ENCODE data around the gene FAM217B. TPM values are rescaled to one million over a fixed set of nuclear protein-coding genes. Genes with fewer than 3 reads are reported as not detected.

FAM217B gene
- total and polyA plus RNA-seq, 4 donors: 0.88 to 5.0 (median 1.7) TPM

GRCh38 chr20:59948828-59949720, 8.9 kb downstream of the FAM217B start:
- H3K36me3 ChIP-seq (ENCODE audit: control insufficient read depth in 4 of 4, insufficient read depth in 3 of 4, low read depth in 1 of 4, low read length in 3 of 4): peaks cover 0 to 6% (median 4%) of the 10 kb centered on the region in 4 donors
- DNase-seq (ENCODE audit: low spot score): no peak
- TF ChIP-seq, protein P1, sequence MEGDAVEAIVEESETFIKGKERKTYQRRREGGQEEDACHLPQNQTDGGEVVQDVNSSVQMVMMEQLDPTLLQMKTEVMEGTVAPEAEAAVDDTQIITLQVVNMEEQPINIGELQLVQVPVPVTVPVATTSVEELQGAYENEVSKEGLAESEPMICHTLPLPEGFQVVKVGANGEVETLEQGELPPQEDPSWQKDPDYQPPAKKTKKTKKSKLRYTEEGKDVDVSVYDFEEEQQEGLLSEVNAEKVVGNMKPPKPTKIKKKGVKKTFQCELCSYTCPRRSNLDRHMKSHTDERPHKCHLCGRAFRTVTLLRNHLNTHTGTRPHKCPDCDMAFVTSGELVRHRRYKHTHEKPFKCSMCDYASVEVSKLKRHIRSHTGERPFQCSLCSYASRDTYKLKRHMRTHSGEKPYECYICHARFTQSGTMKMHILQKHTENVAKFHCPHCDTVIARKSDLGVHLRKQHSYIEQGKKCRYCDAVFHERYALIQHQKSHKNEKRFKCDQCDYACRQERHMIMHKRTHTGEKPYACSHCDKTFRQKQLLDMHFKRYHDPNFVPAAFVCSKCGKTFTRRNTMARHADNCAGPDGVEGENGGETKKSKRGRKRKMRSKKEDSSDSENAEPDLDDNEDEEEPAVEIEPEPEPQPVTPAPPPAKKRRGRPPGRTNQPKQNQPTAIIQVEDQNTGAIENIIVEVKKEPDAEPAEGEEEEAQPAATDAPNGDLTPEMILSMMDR (IDR thresholded peaks at IDR 0.05; ENCODE audit: low read depth, low read length, missing input control): peak; percentile 67
- no peak for TF ChIP-seq SP1 (IDR thresholded peaks at IDR 0.05)
- TF ChIP-seq RAD21 (IDR thresholded peaks at IDR 0.05): peak; percentile 82 to 85
- H3K27me3 ChIP-seq (ENCODE audit: control insufficient read depth in 4 of 4, insufficient read depth in 4 of 4, low read length in 3 of 4): no peaks in the 10 kb centered on the region
- no peak overlapping the region for H3K9ac ChIP-seq (ENCODE audit: low read depth in 1 of 2, low read length in 2 of 2)
- H3K9me3 ChIP-seq (ENCODE audit: control insufficient read depth in 4 of 4, low read length in 3 of 4): no peaks in the 10 kb centered on the region
- H3K27ac ChIP-seq (ENCODE audit: low read depth in 1 of 2, low read length in 2 of 2): no peak overlapping the region
- no peak overlapping the region for H3K4me3 ChIP-seq (ENCODE audit: low read depth in 1 of 3, low read length in 3 of 3)
- H3K4me1 ChIP-seq (ENCODE audit: control insufficient read depth in 4 of 4, insufficient read depth in 4 of 4, low read length in 3 of 4): no peaks in the 10 kb centered on the region
- WGBS: 51% methylated on average over 7 of the region's 7 CpGs

DNA sequence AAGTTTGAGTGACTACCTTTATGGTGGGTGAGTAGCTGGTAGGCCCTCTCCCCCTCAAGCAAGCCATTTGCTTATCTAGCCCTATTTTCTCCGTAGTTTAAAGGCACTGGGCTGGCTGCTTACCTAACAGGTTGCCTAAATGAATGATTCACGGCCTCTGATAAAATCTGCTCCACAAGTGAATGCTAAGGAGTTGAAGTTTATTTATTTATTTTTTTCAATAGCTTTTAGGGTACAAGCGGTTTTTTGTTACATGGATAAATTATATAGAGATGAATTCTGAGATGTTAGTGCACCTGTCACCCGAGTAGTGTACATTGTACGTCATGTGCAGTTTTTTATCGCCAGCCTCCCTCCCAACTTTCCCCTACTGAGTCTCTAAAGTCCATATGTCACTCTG, 9.7 kb downstream of the FAM217B start:
- Histone ChIP-seq H3K9me3 (ENCODE audit: control insufficient read depth in 4 of 4, low read length in 3 of 4) (no peaks in the 10 kb centered on the region), H3K9ac (ENCODE audit: low read depth in 1 of 2, low read length in 2 of 2) (no peak overlapping the region), H3K27ac (ENCODE audit: low read depth in 1 of 2, low read length in 2 of 2) (no peak overlapping the region)

GRCh38 chr20:59954718-59955117, 14.5 kb downstream of the FAM217B start:
- Histone ChIP-seq H3K9ac (ENCODE audit: low read depth in 1 of 2, low read length in 2 of 2) (no peak overlapping the region), H3K9me3 (ENCODE audit: control insufficient read depth in 4 of 4, low read length in 3 of 4) (no peaks in the 10 kb centered on the region), H3K27ac (ENCODE audit: low read depth in 1 of 2, low read length in 2 of 2) (no peak overlapping the region), H3K4me3 (ENCODE audit: low read depth in 1 of 3, low read length in 3 of 3) (no peak overlapping the region), H3K36me3 (ENCODE audit: control insufficient read depth in 4 of 4, insufficient read depth in 3 of 4, low read depth in 1 of 4, low read length in 3 of 4) (no peaks in the 10 kb centered on the region), H3K27me3 (ENCODE audit: control insufficient read depth in 4 of 4, insufficient read depth in 4 of 4, low read length in 3 of 4) (peaks cover 0 to 6% (median 3%) of the 10 kb centered on the region in 4 donors), H3K4me1 (ENCODE audit: control insufficient read depth in 4 of 4, insufficient read depth in 4 of 4, low read length in 3 of 4) (peaks cover 0 to 3% (median 1%) of the 10 kb centered on the region in 4 donors)
- TF ChIP-seq, protein P2, sequence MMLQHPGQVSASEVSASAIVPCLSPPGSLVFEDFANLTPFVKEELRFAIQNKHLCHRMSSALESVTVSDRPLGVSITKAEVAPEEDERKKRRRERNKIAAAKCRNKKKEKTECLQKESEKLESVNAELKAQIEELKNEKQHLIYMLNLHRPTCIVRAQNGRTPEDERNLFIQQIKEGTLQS (IDR thresholded peaks at IDR 0.05): no peak
- TF ChIP-seq NR2F2 (IDR thresholded peaks at IDR 0.05) (no peak), HNF4A (conservative IDR thresholded peaks at IDR 0.05) (no peak)
- no peak for DNase-seq (ENCODE audit: low spot score)
- WGBS: 89% methylated on average over 4 of the region's 4 CpGs

More for the DNA sequence above, 9.7 kb downstream of the FAM217B start:
- H3K36me3 ChIP-seq (ENCODE audit: control insufficient read depth in 4 of 4, insufficient read depth in 3 of 4, low read depth in 1 of 4, low read length in 3 of 4): peaks cover 0 to under 1% (median 0%) of the 10 kb centered on the region in 4 donors
- no peaks in the 10 kb centered on the region for H3K27me3 ChIP-seq (ENCODE audit: control insufficient read depth in 4 of 4, insufficient read depth in 4 of 4, low read length in 3 of 4)
- no peak for DNase-seq (ENCODE audit: low spot score)
- no peaks in the 10 kb centered on the region for H3K4me1 ChIP-seq (ENCODE audit: control insufficient read depth in 4 of 4, insufficient read depth in 4 of 4, low read length in 3 of 4)
- no peak for TF ChIP-seq RAD21 (IDR thresholded peaks at IDR 0.05)
- TF ChIP-seq, protein P3, sequence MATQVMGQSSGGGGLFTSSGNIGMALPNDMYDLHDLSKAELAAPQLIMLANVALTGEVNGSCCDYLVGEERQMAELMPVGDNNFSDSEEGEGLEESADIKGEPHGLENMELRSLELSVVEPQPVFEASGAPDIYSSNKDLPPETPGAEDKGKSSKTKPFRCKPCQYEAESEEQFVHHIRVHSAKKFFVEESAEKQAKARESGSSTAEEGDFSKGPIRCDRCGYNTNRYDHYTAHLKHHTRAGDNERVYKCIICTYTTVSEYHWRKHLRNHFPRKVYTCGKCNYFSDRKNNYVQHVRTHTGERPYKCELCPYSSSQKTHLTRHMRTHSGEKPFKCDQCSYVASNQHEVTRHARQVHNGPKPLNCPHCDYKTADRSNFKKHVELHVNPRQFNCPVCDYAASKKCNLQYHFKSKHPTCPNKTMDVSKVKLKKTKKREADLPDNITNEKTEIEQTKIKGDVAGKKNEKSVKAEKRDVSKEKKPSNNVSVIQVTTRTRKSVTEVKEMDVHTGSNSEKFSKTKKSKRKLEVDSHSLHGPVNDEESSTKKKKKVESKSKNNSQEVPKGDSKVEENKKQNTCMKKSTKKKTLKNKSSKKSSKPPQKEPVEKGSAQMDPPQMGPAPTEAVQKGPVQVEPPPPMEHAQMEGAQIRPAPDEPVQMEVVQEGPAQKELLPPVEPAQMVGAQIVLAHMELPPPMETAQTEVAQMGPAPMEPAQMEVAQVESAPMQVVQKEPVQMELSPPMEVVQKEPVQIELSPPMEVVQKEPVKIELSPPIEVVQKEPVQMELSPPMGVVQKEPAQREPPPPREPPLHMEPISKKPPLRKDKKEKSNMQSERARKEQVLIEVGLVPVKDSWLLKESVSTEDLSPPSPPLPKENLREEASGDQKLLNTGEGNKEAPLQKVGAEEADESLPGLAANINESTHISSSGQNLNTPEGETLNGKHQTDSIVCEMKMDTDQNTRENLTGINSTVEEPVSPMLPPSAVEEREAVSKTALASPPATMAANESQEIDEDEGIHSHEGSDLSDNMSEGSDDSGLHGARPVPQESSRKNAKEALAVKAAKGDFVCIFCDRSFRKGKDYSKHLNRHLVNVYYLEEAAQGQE (IDR thresholded peaks at IDR 0.05): no peak
- no peak for TF ChIP-seq YY1 (IDR thresholded peaks at IDR 0.05)
- no peak overlapping the region for H3K4me3 ChIP-seq (ENCODE audit: low read depth in 1 of 3, low read length in 3 of 3)
- WGBS: 96% methylated on average over 6 of the region's 6 CpGs

Measured in liver (tissue), 9 donors.